Measurements from ENCODE around the gene IL20RB.
"Not testable (repeated sequence)": the region's sequence is repeated elsewhere in the genome, so short reads cannot be mapped to it uniquely, and the experiment has no call there.

Gene IL20RB

GRCh38 chr3:136946978-136947377, 10.8 kb upstream of the IL20RB start:
- DNase-seq: no peak

GRCh38 chr3:136947477-136947876, 10.3 kb upstream of the IL20RB start:
- DNase-seq: no peak

- DNase-seq: no peak
These were observed 8.6 kb upstream of the IL20RB start for GRCh38 chr3:136949146-136949545.

- DNase-seq: no peak
These were observed 8.1 kb upstream of the IL20RB start for GRCh38 chr3:136949708-136950107.

- DNase-seq: no peak
These were observed 7.2 kb upstream of the IL20RB start for GRCh38 chr3:136950623-136951022.

GRCh38 chr3:136952292-136952691, 5.5 kb upstream of the IL20RB start:
- no peak for DNase-seq

- DNase-seq: no peak
These were observed 3.5 kb upstream of the IL20RB start for GRCh38 chr3:136954251-136954650.

GRCh38 chr3:136954980-136955780, 2.6 kb upstream of the IL20RB start:
- DNase-seq: no peak

- no peak for DNase-seq
These were observed 2.0 kb upstream of the IL20RB start for GRCh38 chr3:136955813-136956212.

GRCh38 chr3:136956971-136957370, 812 bp upstream of the IL20RB start:
- no peak for DNase-seq

GRCh38 chr3:136958939-136959338, 1.2 kb downstream of the IL20RB start:
- no peak for DNase-seq

GRCh38 chr3:136959599-136959998, 1.8 kb downstream of the IL20RB start:
- no peak for DNase-seq

- no peak for DNase-seq
These were observed 3.4 kb downstream of the IL20RB start for GRCh38 chr3:136960838-136961836.

- no peak for DNase-seq
These were observed 5.1 kb downstream of the IL20RB start for GRCh38 chr3:136962927-136963326.

- not testable (repeated sequence) for DNase-seq
These were observed 11.8 kb downstream of the IL20RB start for GRCh38 chr3:136969539-136969938.

- DNase-seq: no peak
These were observed 15.6 kb downstream of the IL20RB start for GRCh38 chr3:136973352-136973751.

- DNase-seq: no peak
These were observed 16.9 kb downstream of the IL20RB start for GRCh38 chr3:136974670-136975069.

- DNase-seq: no peak
These were observed 21.4 kb downstream of the IL20RB start for GRCh38 chr3:136979204-136979603.

GRCh38 chr3:136979684-136980083, 21.9 kb downstream of the IL20RB start:
- DNase-seq: no peak

- no peak for DNase-seq
These were observed 24.2 kb downstream of the IL20RB start for GRCh38 chr3:136982033-136982432.

- DNase-seq: no peak
These were observed 24.8 kb downstream of the IL20RB start for GRCh38 chr3:136982520-136983138.

GRCh38 chr3:136984837-136985236, 27.1 kb downstream of the IL20RB start:
- no peak for DNase-seq

- DNase-seq: not testable (repeated sequence)
These were observed 29.7 kb downstream of the IL20RB start for GRCh38 chr3:136987398-136987980.

All from CD4-positive, alpha-beta T cell treated with Interleukin-4 for 4 hours (primary cell).